T-helper 2 cell treated with Interferon-gamma antibody and Interleukin-4, amounts not matched to agents 5 μg/mL and 100 μg/mL, for 36 hours (primary cell): ENCODE measurements around the gene PLK1.

ENCODE experiments used
- DNase-seq: peaks from one replicate; pipeline ENCODE4 v3.0.0; 2021; ENCODE audit warnings: low spot score
- H3K27ac Mint-ChIP-seq: one replicate; pipeline ENCODE4 v1.8.0; 2021; ENCODE audit warnings: mild to moderate bottlenecking, mixed read lengths
- H3K27me3 Mint-ChIP-seq: one replicate; pipeline ENCODE4 v1.8.0; 2021; ENCODE audit warnings: low read depth, mixed read lengths
- H3K36me3 Mint-ChIP-seq: one replicate; pipeline ENCODE4 v1.8.0; 2021; ENCODE audit warnings: low read depth, mixed read lengths
- H3K4me1 Mint-ChIP-seq: one replicate; pipeline ENCODE4 v1.8.0; 2021; ENCODE audit warnings: low read depth, mixed read lengths
- H3K4me3 Mint-ChIP-seq: one replicate; pipeline ENCODE4 v1.8.0; 2022; ENCODE audit warnings: mild to moderate bottlenecking, moderate library complexity, mixed read lengths
- H3K9me3 Mint-ChIP-seq: one replicate; pipeline ENCODE4 v1.8.0; 2021; ENCODE audit warnings: mixed read lengths

Gene PLK1

GRCh38 chr16:23667355-23667659 lies 11.4 kb upstream of the PLK1 start:
- H3K27me3 Mint-ChIP-seq, result no peaks in the 10 kb centered on the region
- DNase-seq, result no peak
- H3K4me1 Mint-ChIP-seq, result peaks cover 24% of the 10 kb centered on the region
- H3K4me3 Mint-ChIP-seq, result no peak overlapping the region
- H3K36me3 Mint-ChIP-seq, result peaks cover 84% of the 10 kb centered on the region
- H3K27ac Mint-ChIP-seq, result no peak overlapping the region
- no peaks in the 10 kb centered on the region for H3K9me3 Mint-ChIP-seq

DNA sequence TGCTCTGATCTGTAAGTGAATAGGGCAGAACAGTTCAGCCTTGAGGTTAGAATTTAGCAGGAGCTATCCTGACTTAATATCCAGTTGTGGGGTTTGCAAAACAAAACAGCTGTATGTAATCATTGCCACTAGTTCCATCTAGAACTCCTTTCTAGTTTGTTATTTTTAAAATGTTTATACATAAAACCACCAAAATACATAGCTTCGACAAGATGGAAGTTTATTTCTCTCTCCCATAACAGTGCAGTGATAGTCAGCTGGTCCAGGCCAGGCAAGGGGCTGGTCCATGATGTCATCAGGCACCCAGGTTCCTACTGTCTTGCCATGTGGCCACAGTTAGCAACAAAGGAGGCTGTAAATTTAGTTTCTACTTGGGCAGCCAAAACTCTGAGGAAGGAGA lies 10.5 kb upstream of the PLK1 start:
- Mint-ChIP-seq H3K36me3 (peaks cover 80% of the 10 kb centered on the region), H3K27ac (no peak overlapping the region), H3K4me3 (no peak overlapping the region), H3K4me1 (peaks cover 24% of the 10 kb centered on the region), H3K9me3 (no peaks in the 10 kb centered on the region), H3K27me3 (no peaks in the 10 kb centered on the region)
- DNase-seq, result no peak

GRCh38 chr16:23668873-23669272 lies 9.8 kb upstream of the PLK1 start:
- H3K27ac Mint-ChIP-seq, result no peak overlapping the region
- peaks cover 76% of the 10 kb centered on the region for H3K36me3 Mint-ChIP-seq
- peaks cover 24% of the 10 kb centered on the region for H3K4me1 Mint-ChIP-seq
- no peak for DNase-seq
- no peak overlapping the region for H3K4me3 Mint-ChIP-seq
- H3K27me3 Mint-ChIP-seq, result no peaks in the 10 kb centered on the region
- no peaks in the 10 kb centered on the region for H3K9me3 Mint-ChIP-seq

DNA sequence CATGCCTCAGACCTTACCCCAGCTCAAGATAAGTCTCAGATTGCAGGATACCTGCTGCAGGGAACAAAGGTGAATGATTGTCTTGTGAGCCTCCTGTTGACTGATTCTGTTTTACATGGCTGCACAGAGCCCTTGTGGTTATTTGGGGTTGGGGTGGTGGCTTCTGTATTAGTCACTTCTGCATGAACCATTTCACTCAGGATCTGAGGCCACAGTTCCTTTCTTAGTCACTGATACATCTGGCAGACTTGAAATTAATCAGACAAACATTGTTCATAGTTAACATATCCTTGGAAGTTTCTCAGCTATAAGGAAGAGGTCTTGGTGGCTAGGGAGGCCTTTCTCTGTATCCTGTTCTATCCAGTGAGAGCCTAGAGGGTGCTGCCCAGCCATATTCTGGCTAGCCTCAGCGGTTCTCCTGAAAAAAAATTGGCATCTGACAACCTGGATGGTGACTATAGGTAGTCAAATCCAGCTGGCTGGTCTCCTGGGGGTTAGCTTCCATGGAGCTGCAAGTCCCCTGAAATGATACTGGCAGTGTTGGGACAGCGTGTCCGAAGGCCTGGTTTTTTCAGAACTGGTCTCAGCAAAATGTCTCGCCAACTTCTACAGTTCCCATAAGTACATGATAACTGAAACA lies 8.4 kb upstream of the PLK1 start:
- Mint-ChIP-seq H3K9me3 (no peaks in the 10 kb centered on the region), H3K4me1 (peaks cover 24% of the 10 kb centered on the region), H3K27ac (peak overlapping the region; percentile 39), H3K36me3 (peaks cover 67% of the 10 kb centered on the region), H3K27me3 (no peaks in the 10 kb centered on the region), H3K4me3 (peak overlapping the region; percentile 42)
- peak; percentile 74 for DNase-seq

- no peak for DNase-seq
- Mint-ChIP-seq H3K27me3 (no peaks in the 10 kb centered on the region), H3K9me3 (no peaks in the 10 kb centered on the region), H3K27ac (no peak overlapping the region), H3K36me3 (peaks cover 36% of the 10 kb centered on the region), H3K4me3 (no peak overlapping the region), H3K4me1 (peaks cover 32% of the 10 kb centered on the region)
Observed at GRCh38 chr16:23673971-23674614, 4.6 kb upstream of the PLK1 start.

DNA sequence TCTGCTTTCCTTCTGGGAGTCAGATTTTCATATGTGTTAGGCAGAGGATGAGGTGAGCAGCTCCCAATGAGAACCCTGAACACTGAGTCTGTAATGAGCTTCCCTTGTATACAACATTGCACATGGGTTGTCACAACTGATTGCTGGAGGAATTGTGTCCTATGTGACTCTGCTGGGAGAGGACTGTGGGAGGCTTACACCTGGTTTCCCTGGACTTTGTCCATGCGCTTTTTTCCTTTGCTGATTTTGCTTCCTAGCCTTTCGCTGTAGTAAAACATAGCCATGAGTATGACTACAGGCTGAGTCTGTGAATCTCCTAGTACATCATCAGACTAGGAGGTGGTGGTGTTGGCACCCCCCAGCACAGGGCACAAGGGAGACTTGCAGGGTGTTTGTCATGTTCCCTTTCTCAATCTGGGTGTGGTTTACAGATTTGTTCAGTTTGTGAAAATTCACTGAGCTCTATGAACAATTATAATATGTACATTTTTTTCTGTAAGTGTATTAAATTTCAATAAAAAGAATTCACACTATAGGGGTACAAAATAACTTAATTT lies 1.7 kb upstream of the PLK1 start:
- no peak for DNase-seq
- peak overlapping the region; percentile 2 for H3K27ac Mint-ChIP-seq
- H3K36me3 Mint-ChIP-seq, result peaks cover 35% of the 10 kb centered on the region
- no peaks in the 10 kb centered on the region for H3K27me3 Mint-ChIP-seq
- H3K4me3 Mint-ChIP-seq, result no peak overlapping the region
- peaks cover 28% of the 10 kb centered on the region for H3K4me1 Mint-ChIP-seq
- no peaks in the 10 kb centered on the region for H3K9me3 Mint-ChIP-seq

DNA sequence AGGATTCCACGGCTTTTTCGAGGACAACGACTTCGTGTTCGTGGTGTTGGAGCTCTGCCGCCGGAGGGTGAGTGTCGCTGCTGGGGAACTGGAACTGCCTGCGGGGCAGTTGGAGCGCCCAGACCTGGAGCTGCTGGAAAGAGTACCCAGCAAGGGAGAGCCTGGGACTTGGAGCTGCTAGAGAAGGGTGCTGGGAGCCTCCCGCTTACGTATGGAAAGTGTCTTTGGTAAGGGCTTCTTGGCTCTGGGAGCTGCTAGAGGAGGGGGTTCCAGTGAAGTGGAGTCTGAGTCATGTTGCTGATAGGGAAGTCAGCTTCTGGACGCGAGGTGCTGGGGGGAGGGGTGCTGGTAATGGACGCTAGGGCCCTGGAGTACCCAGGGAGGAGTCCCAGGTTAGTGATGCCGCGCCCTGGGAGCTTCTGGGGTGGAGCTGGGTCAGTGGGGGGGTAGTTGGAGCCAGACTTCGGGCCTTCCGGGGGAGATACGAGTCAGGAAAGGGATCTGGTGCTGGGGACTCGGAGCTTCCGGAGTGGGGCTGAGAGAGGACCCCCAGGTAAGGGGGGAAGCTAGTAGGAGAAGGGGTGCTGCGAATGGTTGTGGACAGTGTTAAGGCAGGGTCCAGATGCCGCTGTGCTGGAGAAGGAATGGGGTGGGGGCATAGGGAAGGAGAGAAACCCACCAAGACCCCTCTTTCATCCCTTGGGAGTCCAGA lies 741 bp downstream of the PLK1 start:
- H3K9me3 Mint-ChIP-seq, result no peaks in the 10 kb centered on the region
- H3K4me1 Mint-ChIP-seq, result peaks cover 31% of the 10 kb centered on the region
- peak overlapping the region; percentile 98 for H3K4me3 Mint-ChIP-seq
- no peaks in the 10 kb centered on the region for H3K27me3 Mint-ChIP-seq
- peak overlapping the region; percentile 84 for H3K27ac Mint-ChIP-seq
- H3K36me3 Mint-ChIP-seq, result peaks cover 43% of the 10 kb centered on the region
- peak; percentile 21 for DNase-seq

DNA sequence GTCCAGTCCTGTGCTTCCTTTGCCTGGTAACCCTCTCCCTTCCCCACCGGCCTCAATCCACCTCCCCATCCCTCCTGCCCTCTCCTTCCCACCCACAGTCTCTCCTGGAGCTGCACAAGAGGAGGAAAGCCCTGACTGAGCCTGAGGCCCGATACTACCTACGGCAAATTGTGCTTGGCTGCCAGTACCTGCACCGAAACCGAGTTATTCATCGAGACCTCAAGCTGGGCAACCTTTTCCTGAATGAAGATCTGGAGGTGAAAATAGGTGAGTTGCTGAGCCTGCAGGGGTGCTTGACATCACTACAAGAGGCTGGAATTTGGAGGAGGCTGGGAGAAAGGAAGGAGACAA lies 1.3 kb downstream of the PLK1 start:
- no peak for DNase-seq
- Mint-ChIP-seq H3K4me1 (peaks cover 31% of the 10 kb centered on the region), H3K36me3 (peaks cover 43% of the 10 kb centered on the region), H3K27me3 (no peaks in the 10 kb centered on the region), H3K27ac (peak overlapping the region; percentile 84), H3K9me3 (no peaks in the 10 kb centered on the region), H3K4me3 (peak overlapping the region; percentile 98)

- no peak for DNase-seq
- peak overlapping the region; percentile 54 for H3K27ac Mint-ChIP-seq
Observed at GRCh38 chr16:23682181-23682580, 3.5 kb downstream of the PLK1 start.

GRCh38 chr16:23683487-23683886 lies 4.8 kb downstream of the PLK1 start:
- H3K36me3 Mint-ChIP-seq, result peaks cover 68% of the 10 kb centered on the region
- no peak overlapping the region for H3K4me3 Mint-ChIP-seq
- H3K27ac Mint-ChIP-seq, result no peak overlapping the region
- DNase-seq, result no peak
- peaks cover 23% of the 10 kb centered on the region for H3K4me1 Mint-ChIP-seq
- no peaks in the 10 kb centered on the region for H3K27me3 Mint-ChIP-seq
- no peaks in the 10 kb centered on the region for H3K9me3 Mint-ChIP-seq

More at GRCh38 chr16:23682181-23682580, 3.5 kb downstream of the PLK1 start:
- no peaks in the 10 kb centered on the region for H3K27me3 Mint-ChIP-seq
- no peak overlapping the region for H3K4me3 Mint-ChIP-seq
- no peaks in the 10 kb centered on the region for H3K9me3 Mint-ChIP-seq
- peaks cover 31% of the 10 kb centered on the region for H3K4me1 Mint-ChIP-seq
- peaks cover 58% of the 10 kb centered on the region for H3K36me3 Mint-ChIP-seq

DNA sequence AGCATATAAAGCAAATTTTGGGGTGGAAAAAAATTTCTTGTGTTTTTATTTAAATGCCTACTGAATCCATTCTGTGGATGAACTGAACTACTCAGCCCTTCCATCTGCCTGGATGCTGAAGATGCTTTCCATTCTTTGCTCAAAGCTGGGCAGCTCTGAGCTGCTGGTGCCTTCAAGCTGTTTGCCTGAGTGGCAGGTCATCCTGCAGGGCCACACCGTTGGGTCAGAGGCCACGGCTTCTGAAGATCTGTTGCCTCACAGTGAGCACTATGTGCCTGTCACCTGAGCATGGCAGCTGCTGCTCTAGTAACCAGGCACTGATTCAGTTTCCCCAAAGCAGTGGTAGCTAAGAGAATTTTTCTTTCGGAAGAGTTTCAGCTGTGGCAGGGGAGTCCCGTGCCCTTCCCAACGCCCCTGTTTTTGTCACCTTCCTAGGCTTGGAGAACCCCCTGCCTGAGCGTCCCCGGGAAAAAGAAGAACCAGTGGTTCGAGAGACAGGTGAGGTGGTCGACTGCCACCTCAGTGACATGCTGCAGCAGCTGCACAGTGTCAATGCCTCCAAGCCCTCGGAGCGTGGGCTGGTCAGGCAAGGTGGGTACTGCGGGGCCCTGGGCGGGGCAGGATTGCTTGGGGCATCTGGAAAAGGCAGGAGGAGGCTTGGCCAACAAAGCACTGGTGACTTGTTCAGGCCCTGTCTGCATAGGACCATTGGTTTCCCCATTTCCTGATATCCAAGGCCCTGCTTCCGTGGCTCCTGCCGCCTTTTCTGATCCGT lies 8.5 kb downstream of the PLK1 start:
- DNase-seq, result no peak
- Mint-ChIP-seq H3K36me3 (peaks cover 61% of the 10 kb centered on the region), H3K27ac (no peak overlapping the region)

DNA sequence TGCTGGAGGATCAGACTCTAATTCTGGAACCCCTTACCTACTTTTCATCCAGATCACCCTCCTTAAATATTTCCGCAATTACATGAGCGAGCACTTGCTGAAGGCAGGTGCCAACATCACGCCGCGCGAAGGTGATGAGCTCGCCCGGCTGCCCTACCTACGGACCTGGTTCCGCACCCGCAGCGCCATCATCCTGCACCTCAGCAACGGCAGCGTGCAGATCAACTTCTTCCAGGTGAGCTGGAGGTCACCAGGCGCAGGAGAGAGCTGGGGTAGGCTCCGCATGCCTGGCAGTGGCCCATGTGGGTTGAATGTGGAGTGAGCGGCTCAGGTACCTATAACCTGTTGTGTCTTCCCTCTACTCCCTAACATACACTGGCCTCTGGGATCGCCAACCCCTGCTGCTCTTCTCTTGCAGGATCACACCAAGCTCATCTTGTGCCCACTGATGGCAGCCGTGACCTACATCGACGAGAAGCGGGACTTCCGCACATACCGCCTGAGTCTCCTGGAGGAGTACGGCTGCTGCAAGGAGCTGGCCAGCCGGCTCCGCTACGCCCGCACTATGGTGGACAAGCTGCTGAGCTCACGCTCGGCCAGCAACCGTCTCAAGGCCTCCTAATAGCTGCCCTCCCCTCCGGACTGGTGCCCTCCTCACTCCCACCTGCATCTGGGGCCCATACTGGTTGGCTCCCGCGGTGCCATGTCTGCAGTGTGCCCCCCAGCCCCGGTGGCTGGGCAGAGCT lies 10.9 kb downstream of the PLK1 start:
- Mint-ChIP-seq H3K36me3 (peaks cover 50% of the 10 kb centered on the region), H3K27ac (no peak overlapping the region), H3K27me3 (no peaks in the 10 kb centered on the region), H3K9me3 (no peaks in the 10 kb centered on the region), H3K4me3 (no peak overlapping the region), H3K4me1 (peaks cover 3% of the 10 kb centered on the region)
- no peak for DNase-seq

More for the DNA sequence above, 8.5 kb downstream of the PLK1 start:
- peaks cover under 1% of the 10 kb centered on the region for H3K4me1 Mint-ChIP-seq
- no peaks in the 10 kb centered on the region for H3K9me3 Mint-ChIP-seq
- no peaks in the 10 kb centered on the region for H3K27me3 Mint-ChIP-seq
- H3K4me3 Mint-ChIP-seq, result no peak overlapping the region

DNA sequence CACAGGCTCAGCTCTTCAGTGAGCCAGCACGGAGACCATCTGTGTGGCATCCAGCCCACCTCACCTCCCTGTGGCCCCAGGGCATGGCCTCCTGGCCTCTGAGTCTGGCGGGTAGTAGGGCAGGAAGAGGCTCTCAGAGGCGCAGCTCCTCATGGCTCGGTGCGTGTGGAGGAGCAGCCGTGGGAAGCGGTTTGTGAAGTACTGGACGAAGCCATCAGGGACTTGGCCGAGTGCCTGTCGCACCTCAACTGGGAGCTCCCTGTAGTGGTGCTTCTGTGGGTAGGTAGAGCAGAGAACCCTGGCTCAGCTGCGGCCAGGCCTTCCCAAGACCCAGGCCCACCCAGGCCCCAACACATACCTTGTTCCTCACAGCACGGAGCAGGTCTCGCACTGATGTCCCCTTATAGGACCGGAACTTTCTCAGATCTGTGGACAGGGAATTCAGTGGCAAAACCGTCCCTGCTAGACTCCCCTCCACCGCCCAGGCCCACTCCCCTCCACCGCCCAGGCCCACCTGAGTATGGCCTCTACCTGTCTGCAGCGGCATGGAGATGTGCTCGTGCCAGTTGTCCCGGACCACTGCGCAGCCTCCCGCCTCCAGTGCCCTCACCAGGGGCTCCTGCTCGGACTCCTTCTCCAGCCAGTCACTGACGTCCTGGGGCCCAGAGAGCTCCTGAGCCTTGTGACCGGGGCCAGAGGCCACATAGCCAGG lies 12.2 kb downstream of the PLK1 start:
- H3K4me1 Mint-ChIP-seq, result peaks cover 5% of the 10 kb centered on the region
- no peaks in the 10 kb centered on the region for H3K27me3 Mint-ChIP-seq
- no peaks in the 10 kb centered on the region for H3K9me3 Mint-ChIP-seq
- H3K4me3 Mint-ChIP-seq, result no peak overlapping the region
- peaks cover 44% of the 10 kb centered on the region for H3K36me3 Mint-ChIP-seq
- no peak for DNase-seq
- H3K27ac Mint-ChIP-seq, result no peak overlapping the region
